Putamen (tissue), 1 donor: ENCODE measurements around the gene PTPRK.

ENCODE experiments used
- DNase-seq: peaks from one replicate; pipeline ENCODE4 v3.0.0-alpha.2; 2016; ENCODE audit warnings: low spot score

Gene PTPRK

DNA sequence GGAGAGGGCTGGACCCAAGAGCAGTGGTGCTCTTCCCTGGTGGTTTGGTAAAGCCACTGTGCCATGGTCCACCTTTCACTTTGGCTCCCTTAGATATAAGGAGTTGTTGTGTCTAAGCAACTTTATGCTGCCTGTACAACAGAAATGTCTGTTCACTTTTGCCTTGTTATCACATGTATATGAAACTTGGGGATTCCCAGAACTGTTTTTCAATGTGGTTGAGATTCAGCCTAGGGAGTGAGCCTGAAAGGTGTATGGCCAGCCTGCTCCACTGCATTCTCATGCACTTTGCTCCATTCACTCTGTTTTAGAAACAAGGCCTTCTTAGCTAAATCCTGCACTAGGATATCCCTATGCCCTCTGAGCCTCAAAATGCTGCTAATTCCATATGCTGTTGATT lies 385.1 kb downstream of the PTPRK start:
- no peak for DNase-seq

DNA sequence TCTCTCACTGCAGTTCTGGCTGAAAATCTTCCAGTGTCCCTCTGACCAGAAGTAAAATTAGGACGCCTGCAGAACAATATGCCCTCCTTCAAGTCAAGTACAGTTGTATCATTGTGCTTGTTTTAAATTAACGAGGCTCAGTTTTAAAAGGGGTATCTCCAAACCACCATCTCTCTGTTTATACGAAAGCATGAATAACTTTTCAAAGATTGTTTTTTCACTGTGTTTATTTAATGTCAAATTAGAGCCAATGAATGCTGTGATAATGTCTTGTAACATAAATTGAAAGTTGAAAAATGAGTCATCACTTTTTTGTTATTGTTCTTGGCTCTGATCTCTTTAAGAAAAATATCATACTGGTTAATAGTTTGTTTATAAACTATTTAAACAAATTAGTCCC lies 388.8 kb downstream of the PTPRK start:
- no peak for DNase-seq

DNA sequence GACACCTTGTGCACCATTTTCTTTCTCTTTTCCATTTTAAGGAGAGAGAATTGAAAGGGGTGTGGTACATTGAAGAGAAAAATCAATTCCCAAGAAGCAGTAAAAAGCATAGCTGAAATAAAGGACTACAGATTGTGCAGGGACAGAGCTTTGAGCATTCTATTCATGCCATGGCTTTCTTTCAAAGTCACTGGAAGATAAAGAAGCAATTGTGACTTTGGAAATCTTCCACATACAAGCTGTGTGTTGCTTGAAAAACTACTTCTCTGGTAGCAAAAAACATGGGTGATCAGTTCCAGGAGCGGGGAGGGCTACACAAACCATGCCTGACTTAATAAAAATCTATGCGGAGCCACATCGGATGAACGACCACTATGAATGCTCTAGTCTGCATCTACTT lies 389.4 kb downstream of the PTPRK start:
- DNase-seq = peak; percentile 45

DNA sequence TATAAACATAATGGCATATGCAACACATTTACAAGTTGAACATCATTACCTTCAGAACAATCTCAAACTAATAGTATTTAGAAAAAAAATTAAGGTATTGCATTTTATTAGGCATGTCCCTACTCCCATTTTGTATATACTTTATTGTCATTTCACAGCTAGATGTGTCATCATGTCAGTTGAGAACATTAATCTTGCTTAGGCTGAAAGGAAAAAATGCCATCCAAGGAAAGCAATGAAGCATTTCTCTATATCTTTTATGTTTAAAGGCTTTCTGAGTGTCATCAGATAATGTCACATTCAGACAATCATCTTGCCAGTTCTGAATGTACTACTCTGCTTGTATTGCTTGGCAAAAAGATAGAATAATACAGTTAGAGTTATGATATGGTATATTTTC lies 390.7 kb downstream of the PTPRK start:
- DNase-seq = no peak

DNA sequence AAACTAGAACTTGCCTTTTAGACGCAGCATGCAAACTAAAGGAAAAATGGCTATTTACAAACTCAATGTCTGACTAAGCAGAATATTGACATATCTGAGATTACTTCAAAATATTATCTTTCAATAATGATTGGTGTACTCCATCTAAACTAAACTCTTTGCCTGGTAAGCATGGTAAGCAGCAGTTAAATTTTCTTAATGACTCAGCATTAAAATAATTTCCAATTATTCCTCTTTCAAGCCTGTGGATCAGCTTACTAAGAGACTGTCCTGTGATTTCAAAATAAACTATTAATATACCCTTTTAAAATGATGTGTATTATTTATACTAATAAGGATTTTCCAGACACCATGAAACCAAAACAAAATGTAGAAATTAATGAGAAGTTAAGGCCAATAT lies 392.7 kb downstream of the PTPRK start:
- no peak for DNase-seq

DNA sequence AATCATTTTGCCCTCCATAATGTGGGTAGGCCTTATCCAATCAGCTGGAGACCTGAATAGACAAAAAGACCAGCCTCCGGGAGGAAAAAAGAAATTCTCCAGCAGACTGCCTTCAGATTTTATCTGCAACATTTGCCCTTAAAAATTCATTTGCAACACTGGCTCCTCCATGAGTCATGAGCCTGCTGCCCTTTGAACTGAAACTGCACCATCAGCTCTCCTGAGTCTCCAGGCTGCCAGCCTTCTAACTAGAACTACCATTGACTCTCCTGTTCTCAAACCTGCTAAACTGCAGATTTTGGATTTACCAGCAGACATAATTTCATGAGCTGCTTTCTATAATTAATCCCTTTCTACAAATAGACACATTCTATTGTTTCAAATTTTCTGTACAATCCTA lies 395.7 kb downstream of the PTPRK start:
- DNase-seq = no peak

DNA sequence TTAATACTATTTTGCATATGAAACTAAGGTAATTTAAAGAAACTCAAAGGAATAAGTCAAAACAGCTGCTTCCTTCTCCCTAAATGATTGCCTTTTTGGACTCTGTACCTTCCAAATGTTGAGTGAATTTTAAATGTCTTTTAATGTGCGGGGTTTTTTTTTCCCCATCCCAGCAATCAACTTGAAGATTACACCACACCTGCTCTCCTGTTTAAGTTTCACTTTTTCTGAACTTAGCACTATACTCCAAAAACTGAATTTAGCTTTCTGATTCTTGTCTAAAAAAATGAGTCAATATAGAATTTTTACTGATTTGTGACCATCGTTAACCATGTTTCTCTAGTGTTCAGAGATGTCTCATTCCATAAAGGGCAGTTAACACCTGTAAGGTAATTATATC lies 398.8 kb downstream of the PTPRK start:
- DNase-seq = no peak

DNA sequence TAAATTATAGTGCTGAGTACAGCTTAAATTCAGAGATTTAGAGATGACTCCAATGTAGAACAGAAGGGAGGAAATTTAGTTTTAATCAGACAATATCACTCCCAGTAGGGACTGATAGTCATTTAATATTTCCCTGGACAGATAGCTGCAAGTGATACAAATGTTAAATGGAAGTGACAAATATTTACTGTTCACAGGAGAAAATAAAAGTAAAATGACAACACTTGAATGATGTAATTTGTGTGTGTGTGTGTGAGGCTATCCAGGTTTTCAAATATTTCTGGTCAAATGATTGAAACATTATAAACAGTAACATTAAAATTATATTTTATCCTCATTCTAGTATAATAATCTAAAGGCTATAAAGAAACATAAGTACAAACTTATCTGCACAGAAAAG lies 399.2 kb downstream of the PTPRK start:
- no peak for DNase-seq

DNA sequence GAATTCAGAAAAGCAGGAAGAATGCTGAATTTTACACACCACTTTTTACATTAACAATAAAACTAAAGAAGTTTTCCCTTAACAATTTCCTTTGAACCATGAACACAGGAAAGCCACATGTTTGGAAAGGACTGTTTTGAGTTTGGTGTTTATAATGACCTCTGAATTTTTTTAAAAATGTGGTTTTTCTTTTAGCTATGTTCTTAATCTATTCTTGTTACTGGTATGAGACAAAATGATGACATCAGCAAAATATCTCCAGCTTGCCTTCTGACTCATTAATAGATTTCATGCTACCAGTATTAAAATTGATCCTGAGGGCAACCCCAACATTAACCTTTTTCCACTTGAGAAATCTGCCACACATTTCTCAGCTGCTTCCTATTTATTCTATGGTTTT lies 402.0 kb downstream of the PTPRK start:
- no peak for DNase-seq

DNA sequence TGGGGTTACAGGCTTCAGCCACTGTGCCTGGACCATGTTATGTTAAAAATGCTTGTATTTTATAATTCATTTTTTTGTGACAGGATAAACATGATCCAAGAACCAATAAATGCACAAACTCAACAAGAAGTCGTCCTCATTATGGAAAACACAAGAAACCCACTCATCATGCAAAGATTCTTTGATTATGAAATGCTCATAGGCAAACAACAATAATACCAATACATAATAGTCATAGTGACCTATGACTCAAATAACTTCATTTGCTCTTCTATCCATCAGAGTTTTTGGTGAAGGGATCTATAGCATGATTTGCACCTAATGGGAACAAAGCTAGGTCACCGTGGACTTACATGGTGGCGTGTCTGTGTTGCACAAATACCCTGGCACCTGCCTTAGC lies 402.5 kb downstream of the PTPRK start:
- DNase-seq = no peak

DNA sequence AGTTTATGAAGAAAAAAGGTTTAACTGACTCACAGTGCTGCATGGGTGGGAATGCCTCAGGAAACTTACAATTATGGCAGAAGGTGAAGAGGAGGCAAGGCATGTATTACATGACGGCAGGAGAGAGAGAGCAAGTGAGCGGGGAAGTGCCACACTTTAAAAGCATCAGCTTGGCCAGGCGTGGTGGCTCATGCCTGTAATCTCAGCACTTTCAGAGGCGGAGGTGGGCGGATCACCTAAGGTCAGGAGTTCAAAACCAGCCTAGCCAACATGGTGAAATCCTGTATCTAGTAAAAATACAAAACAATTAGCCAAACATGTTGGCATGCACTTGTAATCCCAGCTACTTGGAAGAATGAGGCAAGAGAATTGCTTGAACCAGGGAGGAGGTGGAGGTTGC lies 406.2 kb downstream of the PTPRK start:
- no peak for DNase-seq

DNA sequence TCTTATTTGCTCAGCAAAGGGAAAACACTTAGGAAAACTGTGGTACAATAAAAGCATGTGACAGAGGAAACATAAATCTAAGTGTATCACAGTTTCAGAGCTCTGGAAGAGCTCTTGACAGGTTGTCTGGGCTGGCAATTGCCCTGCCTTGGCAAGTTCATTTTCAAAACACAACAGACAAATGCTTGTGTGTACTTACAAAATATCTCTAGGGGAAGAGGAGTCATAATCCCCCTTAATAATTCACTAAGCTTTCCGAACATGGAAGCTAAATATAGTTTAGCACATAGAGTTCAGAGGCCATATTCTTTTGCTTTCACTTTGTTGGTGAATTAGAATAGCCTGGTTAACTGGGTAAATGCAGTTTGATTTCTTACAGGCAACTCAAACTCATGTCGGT lies 407.9 kb downstream of the PTPRK start:
- DNase-seq = no peak

DNA sequence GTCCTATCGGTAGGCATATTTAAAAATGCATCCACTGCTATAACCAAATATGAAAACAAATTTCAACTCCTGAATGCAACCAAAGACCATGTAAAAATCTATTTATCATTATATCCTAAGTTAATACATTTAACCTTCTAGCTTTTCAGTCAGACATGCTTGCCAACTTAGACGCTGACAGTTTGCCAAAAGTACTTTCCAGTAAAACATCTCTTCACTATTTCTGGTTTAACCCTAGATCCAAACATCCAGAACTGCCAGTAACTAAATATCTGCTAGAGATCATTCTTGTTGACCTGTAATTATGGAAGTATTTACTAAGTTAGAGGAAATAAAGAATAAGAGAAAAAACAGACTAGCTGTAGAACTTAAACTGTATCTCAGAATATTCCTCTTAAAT lies 409.3 kb downstream of the PTPRK start:
- peak; percentile 8 for DNase-seq

DNA sequence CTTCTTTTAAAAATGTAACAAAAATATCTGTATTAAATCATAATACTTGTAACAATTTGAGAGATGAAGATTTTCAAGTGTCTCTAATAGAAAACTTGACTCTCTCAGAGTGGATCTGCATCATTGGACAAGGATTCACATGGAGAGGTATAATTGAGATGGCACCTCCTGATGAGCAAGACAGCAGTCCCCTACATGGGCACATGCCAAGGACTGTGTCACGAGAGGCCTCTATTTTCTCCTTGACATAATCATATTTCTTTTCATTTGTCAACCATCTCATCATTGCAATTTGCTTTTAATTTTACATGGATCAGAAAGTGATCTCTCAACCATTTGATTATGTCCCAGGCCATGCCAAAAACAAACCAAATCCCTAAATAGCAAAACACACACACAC lies 412.7 kb downstream of the PTPRK start:
- no peak for DNase-seq

DNA sequence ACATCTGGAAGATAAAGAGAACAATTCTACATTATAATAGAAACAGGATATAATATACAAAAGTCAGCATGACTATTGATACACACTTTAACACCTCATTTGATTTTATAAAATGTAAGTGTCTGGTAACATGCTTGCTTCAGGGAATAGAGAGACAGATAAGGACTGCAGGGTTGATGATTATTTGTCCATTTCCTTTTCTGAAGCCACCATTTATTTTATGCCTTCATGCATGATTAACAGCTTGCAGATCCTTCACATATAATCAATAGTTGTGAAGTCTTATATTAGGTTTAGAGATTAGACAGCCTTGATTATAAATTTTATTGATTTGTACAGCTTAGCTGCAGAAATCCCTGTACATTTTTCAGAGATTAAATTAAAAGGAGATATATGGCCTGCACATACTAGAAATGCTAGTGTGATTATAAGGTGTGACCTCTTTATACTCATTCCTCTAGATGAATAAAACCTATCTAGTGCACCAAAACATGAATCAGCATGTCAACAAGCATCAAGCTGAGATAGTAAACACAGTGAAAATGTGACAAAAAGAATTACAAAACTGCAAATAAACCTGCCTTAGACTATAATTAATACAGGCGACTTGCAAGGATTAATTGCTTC lies 420.7 kb downstream of the PTPRK start:
- no peak for DNase-seq

DNA sequence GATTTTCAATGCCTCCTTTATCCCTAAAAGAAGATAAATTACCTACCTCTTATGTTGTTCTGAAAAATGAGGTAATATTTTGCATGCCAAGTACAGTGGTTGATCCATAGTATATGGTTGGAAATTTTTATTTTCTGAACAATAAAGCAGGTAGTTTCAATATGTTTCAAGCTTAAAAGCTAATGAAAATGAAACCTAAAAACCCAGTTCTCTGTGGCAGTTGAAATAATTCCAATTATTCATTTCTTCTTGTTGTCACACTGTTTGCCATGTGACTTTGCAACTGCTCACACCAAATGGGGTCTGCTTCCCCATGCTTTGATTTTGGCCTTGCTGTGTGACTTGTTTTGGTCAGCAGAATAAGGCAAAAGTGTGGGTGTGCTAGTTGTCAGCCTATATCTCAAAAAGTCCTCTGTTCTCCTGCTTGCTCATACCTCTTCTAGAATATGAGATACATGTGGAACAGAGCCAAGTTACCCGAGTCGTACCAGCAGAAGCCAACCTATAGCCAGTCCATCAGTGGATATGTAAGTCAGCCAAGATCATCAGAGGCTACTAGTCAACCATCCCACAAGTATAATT lies 422.3 kb downstream of the PTPRK start:
- peak; percentile 5 for DNase-seq

DNA sequence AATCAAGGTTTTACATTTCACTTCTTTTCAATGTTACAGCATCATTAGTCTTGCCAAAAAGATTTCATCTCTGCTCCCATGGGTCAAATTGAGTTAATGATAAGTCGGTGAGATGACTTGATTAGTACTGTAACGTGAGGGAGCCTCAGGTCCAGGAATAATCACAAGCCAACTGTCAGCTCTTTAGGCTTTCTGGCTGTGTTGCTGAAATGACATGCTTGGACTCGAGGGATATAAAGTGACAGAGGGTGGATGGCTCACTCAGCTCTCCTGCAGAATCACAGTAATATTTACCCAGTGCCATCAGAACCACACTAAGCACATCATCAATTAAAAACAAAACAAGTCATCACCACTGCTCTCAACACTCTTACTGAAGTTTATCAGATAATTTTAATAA lies 423.4 kb downstream of the PTPRK start:
- DNase-seq = no peak

DNA sequence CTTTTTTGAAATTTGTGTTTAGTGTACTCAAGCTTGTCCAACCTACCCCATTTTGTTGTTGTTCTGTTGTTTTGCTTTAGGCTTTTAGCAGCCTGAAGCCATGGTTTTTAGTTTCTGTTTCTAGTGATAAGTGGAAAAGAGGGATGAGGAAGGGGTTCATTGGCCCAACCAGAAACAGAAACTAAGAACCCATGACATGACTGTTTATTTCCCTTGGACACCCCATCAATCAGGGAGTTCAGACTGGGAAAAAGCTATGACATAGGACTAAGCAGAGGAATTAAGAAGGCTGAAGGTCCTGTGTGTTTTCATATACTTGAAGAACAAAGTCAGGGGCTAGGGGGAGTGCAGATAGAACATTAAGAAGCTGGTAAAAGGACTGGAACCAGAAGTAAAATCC lies 425.0 kb downstream of the PTPRK start:
- no peak for DNase-seq

DNA sequence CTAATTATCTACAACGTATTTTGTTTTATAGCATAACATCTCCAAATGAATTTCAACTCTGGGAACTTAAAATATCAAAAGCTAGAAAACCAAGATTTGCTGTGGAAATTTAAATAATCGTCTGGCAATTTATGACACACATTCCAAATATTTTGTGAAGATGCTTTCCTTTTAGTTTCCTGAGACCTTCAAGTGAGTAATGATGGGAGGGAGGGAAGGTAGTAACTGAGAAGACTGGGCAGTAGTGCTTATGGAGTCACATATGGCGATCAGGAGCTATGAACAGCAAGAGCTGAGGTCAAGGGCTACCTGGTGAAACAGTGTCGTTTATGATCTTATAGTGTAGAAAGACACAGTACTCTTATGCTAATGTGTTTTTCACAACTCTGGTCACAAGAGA lies 441.4 kb downstream of the PTPRK start:
- DNase-seq = no peak

DNA sequence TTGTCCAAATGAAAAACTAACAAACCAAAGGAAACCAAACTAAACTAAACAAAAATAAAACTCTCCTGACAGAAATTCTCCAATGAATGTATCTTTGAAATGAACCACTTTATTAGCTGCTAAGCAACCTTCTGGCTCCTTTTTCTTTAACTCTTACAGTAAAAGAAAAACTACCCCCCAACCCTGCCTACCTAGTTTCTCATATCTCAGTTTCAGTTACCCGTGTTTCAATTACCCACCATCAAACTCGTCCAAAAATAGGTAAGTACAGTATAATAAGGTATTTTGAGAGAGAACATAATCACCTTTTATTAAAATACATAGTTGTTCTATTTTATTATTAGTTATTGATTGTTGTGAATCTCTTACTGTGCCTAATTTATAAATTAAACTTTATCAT lies 442.1 kb downstream of the PTPRK start:
- no peak for DNase-seq

DNA sequence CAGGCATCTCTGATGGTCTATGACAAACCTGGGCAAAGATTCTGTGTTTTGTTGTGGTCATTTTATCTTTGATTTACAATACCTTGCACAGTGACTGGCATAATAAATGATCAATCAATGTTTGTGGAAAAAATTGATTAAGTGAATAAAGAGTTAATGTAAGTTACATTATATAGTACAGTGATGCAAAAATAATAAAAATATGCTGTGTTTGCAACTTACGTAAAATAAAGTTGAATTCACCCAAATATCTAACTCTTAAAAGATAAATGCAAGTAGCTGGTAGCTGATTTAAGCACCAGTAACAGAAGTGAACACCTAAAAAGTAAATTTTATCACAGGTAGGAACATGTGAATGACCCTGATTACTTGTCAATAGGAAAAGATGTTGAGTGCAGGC lies 443.6 kb downstream of the PTPRK start:
- no peak for DNase-seq

DNA sequence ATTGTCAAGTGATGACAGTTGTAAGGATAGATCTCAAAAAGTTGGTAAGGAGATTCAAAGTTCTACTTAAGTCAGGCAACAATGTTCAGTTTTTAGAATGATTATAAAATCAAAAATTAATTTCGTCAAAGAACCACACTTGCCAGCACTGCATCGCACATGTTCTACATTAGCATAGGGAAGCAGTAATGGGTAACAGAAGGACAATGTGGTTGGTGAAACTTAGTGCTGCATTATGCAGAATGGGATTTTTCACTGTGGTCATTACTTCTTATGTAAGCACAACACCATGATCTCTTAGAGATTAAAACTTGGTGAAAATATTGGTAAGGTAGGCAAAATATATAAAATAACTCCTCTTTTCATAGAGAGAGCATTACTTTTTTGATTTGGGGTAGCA lies 445.8 kb downstream of the PTPRK start:
- no peak for DNase-seq

DNA sequence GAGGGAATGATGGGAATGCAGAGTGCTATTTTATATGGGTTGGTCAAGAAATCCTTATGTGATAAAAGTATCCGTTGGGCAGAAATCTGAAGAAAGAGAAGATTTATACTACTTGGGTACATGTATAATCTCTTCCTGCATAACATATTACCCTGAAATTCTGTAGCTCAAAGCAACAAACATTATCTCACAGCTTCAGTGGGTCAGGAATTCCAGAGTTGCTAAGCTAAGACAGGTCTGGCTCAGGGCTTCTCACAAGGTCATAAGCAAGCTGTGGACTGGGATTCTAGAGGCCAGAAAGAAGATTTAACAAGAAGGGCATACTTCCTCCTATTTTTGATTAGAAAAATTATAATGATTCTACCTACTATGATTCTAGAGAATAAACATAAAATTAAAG lies 447.0 kb downstream of the PTPRK start:
- DNase-seq = no peak

DNA sequence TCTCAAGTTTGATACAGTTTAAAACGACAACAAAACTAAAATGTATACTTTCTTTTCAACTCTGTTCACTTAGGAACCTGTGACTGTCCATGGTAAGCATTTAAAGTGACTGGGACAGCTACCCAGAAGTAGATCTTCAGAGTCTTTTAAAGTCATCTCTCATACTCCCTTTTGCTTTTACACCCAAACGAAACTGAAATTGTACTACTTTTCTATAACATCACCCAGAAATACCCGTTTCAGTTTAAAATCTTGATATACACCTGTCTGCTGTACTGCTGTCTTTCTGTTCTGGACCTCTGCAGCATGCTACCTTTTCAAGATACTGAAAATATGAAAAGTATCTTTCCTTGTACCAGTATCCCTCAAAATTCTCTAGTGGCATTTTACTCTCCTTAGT lies 449.2 kb downstream of the PTPRK start:
- no peak for DNase-seq

DNA sequence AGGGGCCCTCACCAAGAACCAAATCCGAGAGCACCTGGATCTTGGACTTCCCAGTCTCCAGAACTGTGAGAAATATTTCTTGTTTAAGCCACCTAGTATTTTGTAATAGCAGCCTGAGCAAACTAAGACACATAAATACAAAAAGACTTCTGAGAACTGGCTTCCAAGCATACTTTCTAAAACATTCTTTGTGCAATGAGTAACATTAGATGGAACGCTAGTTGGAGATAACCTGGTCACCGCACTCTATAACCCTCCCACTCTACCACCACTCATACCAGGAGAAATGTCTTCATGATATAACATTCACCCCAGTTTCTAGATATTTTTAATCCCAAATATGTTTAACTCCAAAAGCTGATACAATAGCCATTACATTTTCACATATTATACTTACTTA lies 450.0 kb downstream of the PTPRK start:
- DNase-seq = no peak
